Neural progenitor cell (in vitro differentiated cells): ENCODE results near the gene ARHGEF5.

Source experiments
- CTCF ChIP-seq: fragments of 200-600 bp; sonication (generic); IDR thresholded peaks from 2 replicates; pipeline ENCODE4 v1.5.1; 2017; ENCODE audit warnings: antibody characterized with exemption, mild to moderate bottlenecking
- EZH2 ChIP-seq: fragments of 200-600 bp; sonication (generic); IDR thresholded peaks from 2 replicates; pipeline ENCODE4 v1.6.1; 2017; ENCODE audit warnings: antibody characterized with exemption, mild to moderate bottlenecking, moderate library complexity

- TF ChIP-seq CTCF: no peak
- TF ChIP-seq EZH2: no peak
Measured at GRCh38 chr7:144384071-144384470, 28.9 kb downstream of the ARHGEF5 start.
